GM04504 (cell line): ENCODE results near the gene GLB1L3.

Source experiments
- DNase-seq: peaks from one replicate; pipeline ENCODE4 v3.0.0-alpha.2; 2012; ENCODE audit warnings: low read depth

GLB1L3 gene

DNA sequence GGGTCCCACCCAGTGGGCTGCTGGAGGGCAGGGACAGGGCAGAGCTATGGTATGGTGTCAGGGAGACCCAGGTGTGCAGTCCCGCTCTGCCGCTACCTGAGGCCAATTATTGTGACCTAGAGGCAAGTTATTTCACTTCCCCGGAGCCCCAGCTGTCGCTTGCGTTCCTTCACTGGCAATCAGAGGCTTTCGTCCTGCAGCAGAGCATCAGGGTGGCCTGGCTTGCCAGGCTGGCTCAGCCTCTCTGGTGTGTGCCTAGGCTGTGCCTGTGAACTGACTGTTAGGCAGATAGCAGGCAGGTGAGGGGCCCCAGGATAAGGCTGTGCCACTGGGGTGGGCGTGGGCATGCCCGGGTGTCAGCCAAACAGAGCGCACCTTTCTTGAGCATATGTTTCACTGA, 87.0 kb downstream of the GLB1L3 start:
- DNase-seq = no peak

DNA sequence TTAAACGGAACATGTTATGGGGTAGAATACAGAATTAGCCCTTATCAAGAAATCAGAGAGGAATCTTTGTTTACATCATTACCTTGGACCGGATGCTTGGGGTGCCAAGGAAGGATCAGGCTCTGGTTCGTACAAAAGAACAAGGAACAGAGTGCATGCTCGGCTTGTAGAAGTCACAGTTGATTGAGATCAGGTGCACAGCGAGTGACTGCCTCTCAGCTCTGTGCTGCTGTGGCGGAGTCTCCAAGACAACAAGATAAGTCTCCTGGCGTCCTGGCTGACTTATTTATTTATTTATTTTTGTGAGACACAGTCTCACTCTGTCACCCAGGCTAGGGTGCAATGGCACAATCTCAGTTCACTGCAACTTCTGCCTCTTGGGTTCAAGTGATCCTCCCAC, 87.4 kb downstream of the GLB1L3 start:
- no peak for DNase-seq

DNA sequence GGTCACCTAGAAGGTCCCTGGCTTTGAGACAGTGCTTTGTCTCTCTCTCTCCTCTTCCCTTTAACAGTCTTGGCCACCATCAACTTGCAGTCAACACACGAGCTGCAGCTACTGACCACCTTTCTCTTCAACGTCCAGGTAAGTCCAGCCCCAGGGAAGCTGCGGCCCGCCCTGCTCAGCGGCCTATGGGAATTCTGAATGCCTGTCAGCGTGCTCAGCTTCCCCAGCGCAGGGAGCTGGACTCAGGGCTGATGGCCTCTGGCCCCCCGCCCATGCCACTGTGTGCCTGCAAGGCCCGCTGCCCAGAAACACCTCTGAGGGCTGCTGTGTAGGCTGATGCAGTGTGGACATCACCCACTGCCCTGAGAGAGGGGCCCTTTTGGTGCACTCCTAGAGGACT, 88.1 kb downstream of the GLB1L3 start:
- DNase-seq = no peak

DNA sequence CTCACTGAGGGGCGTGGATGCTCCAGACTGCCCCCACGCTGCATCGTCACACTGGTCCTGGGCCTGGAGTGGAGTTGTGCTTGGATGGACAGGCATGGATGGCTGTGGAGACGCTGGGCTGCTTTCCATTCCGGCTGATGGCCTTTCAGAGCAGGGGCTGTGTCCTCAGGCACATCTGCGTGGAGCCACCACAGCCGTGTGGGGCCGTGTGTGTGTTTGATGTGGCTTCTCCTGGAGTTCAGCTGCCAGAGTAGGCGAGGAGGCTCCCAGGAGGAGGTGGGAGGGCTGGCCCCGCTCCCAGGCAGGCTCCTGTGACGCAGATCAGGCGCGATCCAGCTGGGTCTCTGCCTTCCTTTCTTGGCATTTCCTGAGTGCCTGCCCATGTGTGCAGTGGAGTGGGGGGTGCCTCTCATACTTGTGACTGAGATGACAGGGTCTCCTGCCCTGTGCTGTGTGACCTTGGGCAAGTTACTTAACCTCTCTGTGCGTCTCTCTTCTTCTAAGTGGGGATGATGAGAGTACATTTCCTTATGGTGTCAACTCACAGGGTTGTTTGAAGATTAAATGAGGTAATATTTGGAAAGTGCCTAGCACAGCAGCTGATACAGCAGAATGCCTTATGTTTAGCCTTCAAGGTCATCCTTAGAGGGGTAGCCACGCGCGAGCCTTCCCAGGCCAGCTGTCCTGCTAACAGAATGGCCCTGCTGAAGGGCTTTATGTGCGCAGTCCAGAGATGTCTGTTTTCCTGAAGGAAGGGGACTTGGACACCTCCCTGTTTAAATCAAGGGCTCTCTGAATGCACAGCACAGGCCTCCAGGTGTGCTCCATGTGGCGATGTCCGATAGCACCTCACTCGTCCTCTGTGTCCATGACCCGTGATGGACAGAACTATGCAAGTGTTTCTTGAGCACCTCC, 89.1 kb downstream of the GLB1L3 start:
- DNase-seq = no peak

DNA sequence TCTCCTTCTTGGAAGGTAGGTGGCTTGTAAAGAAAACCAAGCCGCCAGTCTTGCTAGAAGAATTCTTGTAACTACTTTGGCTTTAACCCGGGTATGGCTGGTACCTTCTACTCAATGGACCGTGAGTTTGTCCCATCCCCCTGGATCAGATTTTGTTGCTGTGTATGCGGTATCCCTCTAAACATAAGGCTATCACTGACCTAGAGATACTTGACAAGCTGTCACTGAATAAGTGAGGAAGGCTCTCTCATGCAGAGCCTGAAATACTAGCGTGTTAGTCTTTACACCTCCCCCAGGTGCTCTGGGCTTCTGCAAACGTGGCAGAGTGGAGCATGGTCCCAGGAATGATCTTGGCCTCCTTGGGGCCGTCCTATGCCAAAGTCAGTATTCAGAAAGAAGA, 90.1 kb downstream of the GLB1L3 start:
- DNase-seq = no peak

DNA sequence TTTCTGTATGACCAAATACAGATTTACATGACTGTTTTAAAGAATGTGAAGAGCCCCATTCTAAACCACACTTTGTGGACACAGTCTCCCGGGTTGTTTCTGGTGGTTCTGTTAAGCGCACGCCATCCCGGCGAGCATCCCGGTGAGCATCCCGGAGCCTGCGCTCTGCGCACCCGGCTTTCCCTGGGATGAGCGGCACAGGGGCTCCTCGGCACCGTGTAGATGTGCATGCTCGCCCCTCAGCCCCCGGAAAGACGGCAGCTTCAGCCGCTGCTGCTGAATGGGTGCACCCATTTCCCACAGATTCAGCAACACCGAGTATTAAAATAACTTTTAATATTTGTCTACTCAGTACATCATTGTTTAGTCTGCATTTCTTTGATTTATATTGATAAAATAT, 91.6 kb downstream of the GLB1L3 start:
- no peak for DNase-seq
